AG04450 (cell line): ENCODE data around the gene MCF2L. TPM values are rescaled to one million over a fixed set of nuclear protein-coding genes. Genes with fewer than 3 reads are reported as not detected.

ENCODE experiments used
- CTCF ChIA-PET: fragments of 300-600, 350-600 bp; formaldehyde crosslinking; extraction: SDS; loops from one replicate; lab custom pipeline; 2022; ENCODE audit warnings: antibody characterized with exemption, inconsistent platforms; lab: Charles Lee
- POLR2A ChIA-PET: fragments of 350-600 bp; formaldehyde crosslinking; extraction: SDS; loops from one replicate; lab custom pipeline; 2021; ENCODE audit warnings: antibody characterized with exemption, inconsistent platforms; lab: Yijun Ruan, JAX
- DNase-seq: peaks from one replicate; pipeline ENCODE4 v3.0.0-alpha.2; 2011; ENCODE audit warnings: low read depth, low spot score
- H3K27ac ChIP-seq: one replicate; pipeline ENCODE4 v1.5.1; 2012; ENCODE audit warnings: low read depth, low read length, control low read depth
- H3K27me3 ChIP-seq: one replicate; pipeline ENCODE4 v1.6.0; 2012; ENCODE audit warnings: low read length; ENCODE audit not compliant: control insufficient read depth, insufficient read depth
- H3K4me3 ChIP-seq: 2 replicates; pipeline ENCODE4 v1.5.1; 2011; ENCODE audit warnings: mild to moderate bottlenecking, low read depth, low read length, control low read depth
- H3K9me3 ChIP-seq: 2 replicates; pipeline ENCODE4 v1.5.1; 2012; ENCODE audit warnings: low read length; ENCODE audit not compliant: control insufficient read depth, insufficient read depth
- CTCF ChIP-seq: IDR thresholded peaks from 2 replicates; pipeline ENCODE4 v1.5.1; 2011; ENCODE audit warnings: low read depth, low read length, control low read depth, inconsistent platforms
- polyA plus RNA-seq: library from polyadenylated mRNA; depleted of rRNA; stranded (reverse); fragments of >200 nt; gene quantifications from 2 replicates; pipeline ENCODE4 v1.2.3, GENCODE V29; 2011

MCF2L gene
- polyA plus RNA-seq, 1 experiment = 0.04 TPM

DNA sequence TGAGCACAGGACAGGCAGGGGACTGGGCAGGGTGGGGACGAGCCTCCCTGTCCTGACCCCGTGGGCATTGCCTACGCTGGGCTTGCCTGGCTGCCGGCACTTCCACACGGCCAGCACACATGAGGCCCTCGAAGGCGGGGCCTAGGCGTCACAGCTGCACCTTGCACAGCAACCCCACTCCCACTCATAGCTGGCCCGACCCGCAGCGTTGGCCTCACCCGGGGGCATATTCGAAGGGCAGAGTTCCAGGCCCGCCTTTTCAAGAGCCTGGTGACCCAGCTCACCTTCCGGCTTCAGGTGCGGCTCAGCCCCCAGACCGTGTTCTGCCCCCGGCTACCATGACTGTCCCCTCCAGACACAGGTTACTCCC, 172.6 kb downstream of the MCF2L start:
- ChIA-PET CTCF (no interaction called here), POLR2A (no interaction called here)

GRCh38 chr13:113142876-113143275, 173.9 kb downstream of the MCF2L start:
- no peak for TF ChIP-seq CTCF
- ChIA-PET POLR2A (no interaction called here), CTCF (interaction anchor here (0.6 kb wide), 1 partner anchor 38 kb away, joined by 6 read pairs; no protein-coding TSS in a partner anchor)
- no peak overlapping the region for H3K27ac ChIP-seq
- H3K9me3 ChIP-seq = no peaks in the 10 kb centered on the region; the same call in 1 of the 2 replicates
- no peak for DNase-seq
- H3K4me3 ChIP-seq = no peak overlapping the region
- H3K27me3 ChIP-seq = peaks cover 3% of the 10 kb centered on the region

More for the DNA sequence above, 172.6 kb downstream of the MCF2L start:
- Histone ChIP-seq H3K9me3 (no peaks in the 10 kb centered on the region; the same call in 1 of the 2 replicates), H3K27me3 (peaks cover 5% of the 10 kb centered on the region), H3K27ac (no peak overlapping the region), H3K4me3 (no peak overlapping the region)
- TF ChIP-seq CTCF = no peak
- no peak for DNase-seq

GRCh38 chr13:113143466-113144254, 174.6 kb downstream of the MCF2L start:
- H3K9me3 ChIP-seq = no peaks in the 10 kb centered on the region; the same call in 1 of the 2 replicates
- CTCF ChIA-PET = interaction anchor here (0.6 kb wide), 1 partner anchor 39 kb away, joined by 6 read pairs; no protein-coding TSS in a partner anchor

GRCh38 chr13:113144255-113144629, 175.2 kb downstream of the MCF2L start:
- Histone ChIP-seq H3K27ac (no peak overlapping the region), H3K27me3 (peaks cover 3% of the 10 kb centered on the region), H3K4me3 (no peak overlapping the region), H3K9me3 (no peaks in the 10 kb centered on the region; the same call in 1 of the 2 replicates)
- CTCF ChIA-PET = no interaction called here
- DNase-seq = no peak
- POLR2A ChIA-PET = no interaction called here
- TF ChIP-seq CTCF = no peak

More at GRCh38 chr13:113143466-113144254, 174.6 kb downstream of the MCF2L start:
- DNase-seq = no peak
- peaks cover 3% of the 10 kb centered on the region for H3K27me3 ChIP-seq
- POLR2A ChIA-PET = no interaction called here
- no peak overlapping the region for H3K4me3 ChIP-seq
- H3K27ac ChIP-seq = no peak overlapping the region
- no peak for TF ChIP-seq CTCF

GRCh38 chr13:113145496-113145895, 176.5 kb downstream of the MCF2L start:
- no peaks in the 10 kb centered on the region; the same call in 1 of the 2 replicates for H3K9me3 ChIP-seq
- ChIA-PET CTCF (no interaction called here), POLR2A (no interaction called here)
- DNase-seq = no peak
- H3K4me3 ChIP-seq = no peak overlapping the region
- H3K27ac ChIP-seq = no peak overlapping the region
- peaks cover 3% of the 10 kb centered on the region for H3K27me3 ChIP-seq
- no peak for TF ChIP-seq CTCF
